ENCODE measurements around the gene RIN3.

Gene RIN3

GRCh38 chr14:92589213-92589852, 75.8 kb downstream of the RIN3 start:
- peaks cover 67% of the 10 kb centered on the region for H3K36me3 Mint-ChIP-seq (ENCODE audit: low read depth)
- H3K9me3 Mint-ChIP-seq, result peaks cover 4% of the 10 kb centered on the region

GRCh38 chr14:92590176-92590575, 76.6 kb downstream of the RIN3 start:
- Mint-ChIP-seq H3K36me3 (ENCODE audit: low read depth) (peaks cover 67% of the 10 kb centered on the region), H3K9me3 (peaks cover 4% of the 10 kb centered on the region), H3K27me3 (no peaks in the 10 kb centered on the region), H3K27ac (no peak overlapping the region), H3K4me1 (ENCODE audit: low read depth) (peaks cover 67% of the 10 kb centered on the region), H3K4me3 (no peak overlapping the region)

More at GRCh38 chr14:92589213-92589852, 75.8 kb downstream of the RIN3 start:
- no peak overlapping the region for H3K4me3 Mint-ChIP-seq
- H3K27ac Mint-ChIP-seq, result peak overlapping the region; percentile 29
- H3K4me1 Mint-ChIP-seq (ENCODE audit: low read depth), result peaks cover 75% of the 10 kb centered on the region
- no peaks in the 10 kb centered on the region for H3K27me3 Mint-ChIP-seq

GRCh38 chr14:92590941-92591340, 77.4 kb downstream of the RIN3 start:
- peaks cover 59% of the 10 kb centered on the region for H3K4me1 Mint-ChIP-seq (ENCODE audit: low read depth)
- no peak overlapping the region for H3K4me3 Mint-ChIP-seq
- peak overlapping the region; percentile 7 for H3K27ac Mint-ChIP-seq
- peaks cover 4% of the 10 kb centered on the region for H3K9me3 Mint-ChIP-seq
- H3K27me3 Mint-ChIP-seq, result no peaks in the 10 kb centered on the region
- H3K36me3 Mint-ChIP-seq (ENCODE audit: low read depth), result peaks cover 60% of the 10 kb centered on the region

- Mint-ChIP-seq H3K4me1 (ENCODE audit: low read depth) (peaks cover 55% of the 10 kb centered on the region), H3K36me3 (ENCODE audit: low read depth) (peaks cover 56% of the 10 kb centered on the region), H3K4me3 (no peak overlapping the region), H3K27ac (peak overlapping the region; percentile 7), H3K9me3 (peaks cover 4% of the 10 kb centered on the region), H3K27me3 (no peaks in the 10 kb centered on the region)
Measured at GRCh38 chr14:92591346-92591745, 77.8 kb downstream of the RIN3 start.

GRCh38 chr14:92595267-92595666, 81.7 kb downstream of the RIN3 start:
- H3K4me1 Mint-ChIP-seq (ENCODE audit: low read depth), result peaks cover 33% of the 10 kb centered on the region
- no peak overlapping the region for H3K27ac Mint-ChIP-seq
- no peaks in the 10 kb centered on the region for H3K27me3 Mint-ChIP-seq
- peaks cover 47% of the 10 kb centered on the region for H3K36me3 Mint-ChIP-seq (ENCODE audit: low read depth)
- H3K4me3 Mint-ChIP-seq, result no peak overlapping the region
- H3K9me3 Mint-ChIP-seq, result peaks cover 4% of the 10 kb centered on the region

- Mint-ChIP-seq H3K36me3 (ENCODE audit: low read depth) (peaks cover 35% of the 10 kb centered on the region), H3K27ac (no peak overlapping the region), H3K4me3 (no peak overlapping the region), H3K27me3 (no peaks in the 10 kb centered on the region), H3K4me1 (ENCODE audit: low read depth) (peaks cover 27% of the 10 kb centered on the region), H3K9me3 (no peaks in the 10 kb centered on the region)
Measured at GRCh38 chr14:92596331-92596907, 82.8 kb downstream of the RIN3 start.

- Mint-ChIP-seq H3K4me1 (ENCODE audit: low read depth) (peaks cover 33% of the 10 kb centered on the region), H3K9me3 (no peaks in the 10 kb centered on the region), H3K27me3 (no peaks in the 10 kb centered on the region), H3K4me3 (no peak overlapping the region), H3K36me3 (ENCODE audit: low read depth) (peaks cover 26% of the 10 kb centered on the region), H3K27ac (peak overlapping the region; percentile 6)
Measured at GRCh38 chr14:92597906-92598905, 84.6 kb downstream of the RIN3 start.

- Mint-ChIP-seq H3K27ac (no peak overlapping the region), H3K27me3 (no peaks in the 10 kb centered on the region), H3K4me1 (ENCODE audit: low read depth) (peaks cover 43% of the 10 kb centered on the region), H3K4me3 (no peak overlapping the region), H3K36me3 (ENCODE audit: low read depth) (peaks cover 18% of the 10 kb centered on the region), H3K9me3 (no peaks in the 10 kb centered on the region)
Measured at GRCh38 chr14:92599811-92600210, 86.2 kb downstream of the RIN3 start.

GRCh38 chr14:92600318-92601053, 86.9 kb downstream of the RIN3 start:
- no peaks in the 10 kb centered on the region for H3K9me3 Mint-ChIP-seq
- H3K27me3 Mint-ChIP-seq, result no peaks in the 10 kb centered on the region
- peaks cover 43% of the 10 kb centered on the region for H3K4me1 Mint-ChIP-seq (ENCODE audit: low read depth)
- peak overlapping the region; percentile 65 for H3K27ac Mint-ChIP-seq
- H3K36me3 Mint-ChIP-seq (ENCODE audit: low read depth), result peaks cover 19% of the 10 kb centered on the region
- H3K4me3 Mint-ChIP-seq, result no peak overlapping the region

- H3K36me3 Mint-ChIP-seq (ENCODE audit: low read depth), result peaks cover 26% of the 10 kb centered on the region
- H3K9me3 Mint-ChIP-seq, result no peaks in the 10 kb centered on the region
- H3K4me1 Mint-ChIP-seq (ENCODE audit: low read depth), result peaks cover 43% of the 10 kb centered on the region
- H3K27me3 Mint-ChIP-seq, result no peaks in the 10 kb centered on the region
- no peak overlapping the region for H3K27ac Mint-ChIP-seq
- H3K4me3 Mint-ChIP-seq, result no peak overlapping the region
Measured at GRCh38 chr14:92601131-92601710, 87.6 kb downstream of the RIN3 start.

- peaks cover 33% of the 10 kb centered on the region for H3K36me3 Mint-ChIP-seq (ENCODE audit: low read depth)
- no peak overlapping the region for H3K27ac Mint-ChIP-seq
- H3K4me3 Mint-ChIP-seq, result no peak overlapping the region
- no peaks in the 10 kb centered on the region for H3K9me3 Mint-ChIP-seq
- H3K27me3 Mint-ChIP-seq, result no peaks in the 10 kb centered on the region
- H3K4me1 Mint-ChIP-seq (ENCODE audit: low read depth), result peaks cover 43% of the 10 kb centered on the region
Measured at GRCh38 chr14:92601757-92602417, 88.3 kb downstream of the RIN3 start.

- H3K27ac Mint-ChIP-seq, result no peak overlapping the region
- H3K36me3 Mint-ChIP-seq (ENCODE audit: low read depth), result peaks cover 22% of the 10 kb centered on the region
- peaks cover 41% of the 10 kb centered on the region for H3K4me1 Mint-ChIP-seq (ENCODE audit: low read depth)
- no peaks in the 10 kb centered on the region for H3K27me3 Mint-ChIP-seq
- no peaks in the 10 kb centered on the region for H3K9me3 Mint-ChIP-seq
- no peak overlapping the region for H3K4me3 Mint-ChIP-seq
Measured at GRCh38 chr14:92603309-92604242, 90.0 kb downstream of the RIN3 start.
